IMR-90 (cell line): ENCODE measurements around the gene SIK1. TPM values are rescaled to one million over a fixed set of nuclear protein-coding genes. Genes with fewer than 3 reads are reported as not detected.

Experiments
- ATAC-seq: fragments of 200-7000 bp; cut with Tn5 transposase; 2 replicates; pipeline ENCODE4 v1.9.1; 2020; ENCODE audit warnings: low read depth, mild to moderate bottlenecking, moderate library complexity
- BruUV-seq: library from RNA; stranded (reverse); fragments of 400-500 nt; replicated peaks from 2 replicates; lab custom pipeline; 2021; lab: Mats Ljungman, UMichigan
- CTCF ChIA-PET: fragments of 300-600 bp; formaldehyde crosslinking; extraction: SDS; loops from one replicate; lab custom pipeline; 2021; ENCODE audit warnings: antibody characterized with exemption; lab: Yijun Ruan, JAX
- POLR2A ChIA-PET: fragments of 300-600 bp; sonication (Branson Sonifier 250); formaldehyde crosslinking; loops from one replicate; lab custom pipeline; 2022; ENCODE audit warnings: antibody characterized with exemption; ENCODE audit not compliant: unreplicated experiment; lab: Charles Lee
- DNase-seq: peaks from one replicate; pipeline ENCODE4 v3.0.0; 2013
- H2AFZ ChIP-seq: replicated peaks from 2 replicates; pipeline ENCODE3; 2013; ENCODE audit warnings: low read length, mild to moderate bottlenecking; ENCODE audit not compliant: poor library complexity
- H2AK5ac ChIP-seq: 2 replicates; pipeline ENCODE4 v1.6.1; 2013; ENCODE audit warnings: low read depth, low read length, inconsistent platforms
- H2AK9ac ChIP-seq: replicated peaks from 2 replicates; pipeline ENCODE3; 2013; ENCODE audit warnings: mild to moderate bottlenecking, low read depth, low read length, moderate library complexity; ENCODE audit not compliant: poor library complexity
- H2BK120ac ChIP-seq: 2 replicates; pipeline ENCODE4 v1.6.1; 2013; ENCODE audit warnings: low read depth, low read length, inconsistent platforms
- H2BK15ac ChIP-seq: 3 replicates; pipeline ENCODE4 v1.6.1; 2013; ENCODE audit warnings: low read depth, low read length, inconsistent platforms
- H2BK20ac ChIP-seq: 2 replicates; pipeline ENCODE4 v1.6.1; 2013; ENCODE audit warnings: low read depth, mild to moderate bottlenecking, inconsistent platforms, low read length, moderate library complexity
- H2BK5ac ChIP-seq: 2 replicates; pipeline ENCODE4 v1.6.1; 2013; ENCODE audit warnings: mild to moderate bottlenecking, low read depth, low read length, inconsistent platforms; ENCODE audit not compliant: poor library complexity, severe bottlenecking
- H3K14ac ChIP-seq: replicated peaks from 2 replicates; pipeline ENCODE4 v1.6.1; 2013; ENCODE audit warnings: low read depth, low read length, inconsistent platforms
- H3K18ac ChIP-seq: 2 replicates; pipeline ENCODE4 v1.6.1; 2013; ENCODE audit warnings: low read depth, low read length, control low read depth
- H3K23ac ChIP-seq: 2 replicates; pipeline ENCODE4 v1.6.1; 2013; ENCODE audit warnings: low read depth, low read length, inconsistent platforms
- H3K27ac ChIP-seq: 2 replicates; pipeline ENCODE4 v1.5.1; 2013; ENCODE audit warnings: mild to moderate bottlenecking, control low read depth, low read length; ENCODE audit not compliant: insufficient read depth
- H3K27me3 ChIP-seq: 2 replicates; pipeline ENCODE4 v1.6.1; 2013; ENCODE audit warnings: low read length; ENCODE audit not compliant: control insufficient read depth, insufficient read depth
- H3K36me3 ChIP-seq: 2 replicates; pipeline ENCODE4 v1.6.1; 2013; ENCODE audit warnings: low read length, mixed read lengths; ENCODE audit not compliant: control insufficient read depth, insufficient read depth
- H3K4ac ChIP-seq: 2 replicates; pipeline ENCODE4 v1.6.1; 2013; ENCODE audit warnings: low read depth, low read length, inconsistent platforms
- H3K4me1 ChIP-seq: 2 replicates; pipeline ENCODE4 v1.6.1; 2013; ENCODE audit warnings: low read length, mixed read lengths; ENCODE audit not compliant: control insufficient read depth, insufficient read depth
- H3K4me2 ChIP-seq: 2 replicates; pipeline ENCODE4 v1.6.1; 2013; ENCODE audit warnings: low read depth, mild to moderate bottlenecking, control low read depth, low read length, moderate library complexity
- H3K4me3 ChIP-seq: 2 replicates; pipeline ENCODE4 v1.5.1; 2013; ENCODE audit warnings: low read depth, mild to moderate bottlenecking, control low read depth, low read length, moderate library complexity; ENCODE audit not compliant: insufficient read depth
- H3K56ac ChIP-seq: 2 replicates; pipeline ENCODE4 v1.6.1; 2013; ENCODE audit warnings: low read length, inconsistent platforms; ENCODE audit not compliant: insufficient read depth; ENCODE audit errors: extremely low read depth
- H3K79me1 ChIP-seq, 2 experiments: 2 replicates each; pipeline ENCODE4 v1.6.1; 2013; ENCODE audit warnings: low read length in 2 of 2, inconsistent platforms in 1 of 2, low read depth in 1 of 2
- H3K9ac ChIP-seq: 2 replicates; pipeline ENCODE4 v1.6.1; 2013; ENCODE audit warnings: low read depth, low read length, control low read depth
- H3K9me1 ChIP-seq: 2 replicates; pipeline ENCODE4 v1.6.1; 2013; ENCODE audit warnings: low read length, inconsistent platforms; ENCODE audit not compliant: insufficient read depth
- H3K9me3 ChIP-seq: 2 replicates; pipeline ENCODE4 v1.6.1; 2013; ENCODE audit warnings: low read length; ENCODE audit not compliant: control insufficient read depth, insufficient read depth
- H4K20me1 ChIP-seq: 2 replicates; pipeline ENCODE4 v1.6.1; 2013; ENCODE audit warnings: low read length, inconsistent platforms; ENCODE audit not compliant: insufficient read depth
- H4K5ac ChIP-seq: 2 replicates; pipeline ENCODE4 v1.6.1; 2013; ENCODE audit warnings: mild to moderate bottlenecking, low read depth, low read length, control low read depth
- H4K8ac ChIP-seq, 2 experiments: 2 replicates each; pipeline ENCODE4 v1.6.1; 2013; ENCODE audit warnings: low read depth in 2 of 2, low read length in 2 of 2, control low read depth in 1 of 2, inconsistent platforms in 1 of 2
- H4K91ac ChIP-seq: 2 replicates; pipeline ENCODE4 v1.6.1; 2013; ENCODE audit warnings: low read depth, low read length, inconsistent platforms; ENCODE audit not compliant: insufficient read depth
- CEBPB ChIP-seq: IDR thresholded peaks from 2 replicates; pipeline ENCODE4 v1.6.1; 2012; ENCODE audit warnings: low read depth, low read length, improper control_type of control experiment
- SMC3 ChIP-seq: fragments of 150-350 bp; IDR thresholded peaks from 2 replicates; pipeline ENCODE4 v1.6.1; 2016; ENCODE audit warnings: low read depth, mild to moderate bottlenecking, antibody characterized with exemption, low read length, moderate library complexity
- WGBS, 2 experiments: methylation state at CpG; one replicate each; pipeline versions ENCODE4 v1.1.5 to v1.1.7; 2013; ENCODE audit warnings: missing lambda C conversion rate in 2 of 2; ENCODE audit not compliant: insufficient read length in 1 of 2; ENCODE audit errors: extremely low coverage in 2 of 2; 5-methylcytosine and 5-hydroxymethylcytosine counted together
- dilution Hi-C: fragments of 300-500 bp; cut with HindIII; formaldehyde crosslinking; loops from one replicate; pipeline ENCODE4 v1.14.3; 2018; ENCODE audit warnings: low sequenced_read_pairs; ENCODE audit not compliant: unreplicated experiment
- in situ Hi-C: fragments of 300-500 bp; cut with MboI; formaldehyde crosslinking; loops from 3 replicates; pipeline ENCODE4 v1.14.3; 2019; ENCODE audit warnings: low sequenced_read_pairs, inconsistent platforms, mixed read lengths
- intact Hi-C: fragments of 100-400 bp; cut with micrococcal nuclease; formaldehyde crosslinking; loops from 2 replicates; pipeline ENCODE4 v1.10.0; 2022
- polyA plus RNA-seq, 3 experiments: library from polyadenylated mRNA; depleted of rRNA; stranded (reverse); fragments of >200 nt; gene quantifications; 2 replicates each; pipeline ENCODE4 v1.2.3, GENCODE V29; 2012; ENCODE audit warnings: low replicate concordance in 1 of 3
- total RNA-seq: library from RNA; depleted of rRNA; stranded (reverse); fragments of >200 nt; gene quantifications from 2 replicates; pipeline ENCODE4 v1.2.3, GENCODE V29; 2012
- TF ChIP-seq, protein P1 (sequence below): conservative IDR thresholded peaks from 2 replicates; pipeline ENCODE4 v1.5.1; 2012; ENCODE audit warnings: mild to moderate bottlenecking, low read depth, low read length, improper control_type of control experiment
- TF ChIP-seq, protein P2 (sequence below): fragments of 150-350 bp; IDR thresholded peaks from 2 replicates; pipeline ENCODE4 v1.6.1; 2016; ENCODE audit warnings: low read depth, mild to moderate bottlenecking, low read length, moderate library complexity, borderline replicate concordance

SIK1 gene
- total and polyA plus RNA-seq, 2 of the 4 experiments (the other 2 are of a cell fraction), result 0.54 to 1.9 TPM

DNA sequence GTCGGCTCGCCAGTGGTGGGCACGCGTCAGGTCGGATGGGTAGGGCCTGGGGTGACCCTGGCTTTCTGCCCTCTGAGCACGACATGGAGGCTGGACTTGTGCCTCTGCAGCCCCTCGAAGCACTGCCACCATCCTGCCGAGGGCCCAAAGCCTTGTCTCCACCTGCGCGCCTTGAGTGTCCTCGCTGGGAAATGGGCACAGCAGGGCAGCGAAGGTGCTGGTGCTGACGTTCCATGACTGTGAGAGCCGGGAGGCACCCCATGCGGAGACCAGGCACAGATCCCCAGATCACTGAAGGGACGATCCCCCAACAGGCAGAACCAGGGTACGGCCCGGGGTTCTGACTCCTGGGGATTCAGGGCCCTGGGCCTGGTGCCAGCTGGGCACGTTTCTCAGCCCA is 60.3 kb downstream of the SIK1 start:
- Histone ChIP-seq H3K36me3 (no peaks in the 10 kb centered on the region), H2BK120ac (no peak overlapping the region), H3K9ac (no peak overlapping the region), H3K4me1 (peaks cover 5% of the 10 kb centered on the region; the same call in 1 of the 2 replicates), H2BK20ac (no peak overlapping the region), H3K14ac (no peak overlapping the region), H3K4ac (no peak overlapping the region), H3K27me3 (no peaks in the 10 kb centered on the region; the same call in 1 of the 2 replicates), H4K91ac (no peak overlapping the region), H2AK5ac (no peak overlapping the region; the same call in 1 of the 2 replicates), H2AK9ac (no peak overlapping the region), H3K18ac (no peak overlapping the region), H3K56ac (no peak overlapping the region), H2BK15ac (no peak overlapping the region), H4K8ac (no peak overlapping the region), H3K27ac (no peak overlapping the region), H3K4me3 (no peak overlapping the region), H2BK5ac (no peak overlapping the region), H4K5ac (no peak overlapping the region), H3K4me2 (no peak overlapping the region), H4K20me1 (no peaks in the 10 kb centered on the region), H2AFZ (no peak overlapping the region), H3K79me1 (no peaks in the 10 kb centered on the region), H3K9me3 (no peaks in the 10 kb centered on the region), H3K23ac (no peak overlapping the region), H3K9me1 (peaks cover 3% of the 10 kb centered on the region; the same call in 1 of the 2 replicates)
- ATAC-seq, result no peak
- POLR2A ChIA-PET, result no interaction called here
- in situ Hi-C loops (no loop called here), intact Hi-C loops (no loop called here), dilution Hi-C loops (no loop called here)
- DNase-seq, result no peak
- WGBS, 2 experiments, result 94% methylated on average over 12 of the region's 19 CpGs; no CpG with 5 or more reads in 1 of the 2 experiments
- TF ChIP-seq, protein P1, sequence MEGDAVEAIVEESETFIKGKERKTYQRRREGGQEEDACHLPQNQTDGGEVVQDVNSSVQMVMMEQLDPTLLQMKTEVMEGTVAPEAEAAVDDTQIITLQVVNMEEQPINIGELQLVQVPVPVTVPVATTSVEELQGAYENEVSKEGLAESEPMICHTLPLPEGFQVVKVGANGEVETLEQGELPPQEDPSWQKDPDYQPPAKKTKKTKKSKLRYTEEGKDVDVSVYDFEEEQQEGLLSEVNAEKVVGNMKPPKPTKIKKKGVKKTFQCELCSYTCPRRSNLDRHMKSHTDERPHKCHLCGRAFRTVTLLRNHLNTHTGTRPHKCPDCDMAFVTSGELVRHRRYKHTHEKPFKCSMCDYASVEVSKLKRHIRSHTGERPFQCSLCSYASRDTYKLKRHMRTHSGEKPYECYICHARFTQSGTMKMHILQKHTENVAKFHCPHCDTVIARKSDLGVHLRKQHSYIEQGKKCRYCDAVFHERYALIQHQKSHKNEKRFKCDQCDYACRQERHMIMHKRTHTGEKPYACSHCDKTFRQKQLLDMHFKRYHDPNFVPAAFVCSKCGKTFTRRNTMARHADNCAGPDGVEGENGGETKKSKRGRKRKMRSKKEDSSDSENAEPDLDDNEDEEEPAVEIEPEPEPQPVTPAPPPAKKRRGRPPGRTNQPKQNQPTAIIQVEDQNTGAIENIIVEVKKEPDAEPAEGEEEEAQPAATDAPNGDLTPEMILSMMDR, result no peak
- TF ChIP-seq, protein P2, sequence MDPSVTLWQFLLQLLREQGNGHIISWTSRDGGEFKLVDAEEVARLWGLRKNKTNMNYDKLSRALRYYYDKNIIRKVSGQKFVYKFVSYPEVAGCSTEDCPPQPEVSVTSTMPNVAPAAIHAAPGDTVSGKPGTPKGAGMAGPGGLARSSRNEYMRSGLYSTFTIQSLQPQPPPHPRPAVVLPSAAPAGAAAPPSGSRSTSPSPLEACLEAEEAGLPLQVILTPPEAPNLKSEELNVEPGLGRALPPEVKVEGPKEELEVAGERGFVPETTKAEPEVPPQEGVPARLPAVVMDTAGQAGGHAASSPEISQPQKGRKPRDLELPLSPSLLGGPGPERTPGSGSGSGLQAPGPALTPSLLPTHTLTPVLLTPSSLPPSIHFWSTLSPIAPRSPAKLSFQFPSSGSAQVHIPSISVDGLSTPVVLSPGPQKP, result no peak
- TF ChIP-seq SMC3, result no peak
- no peak for TF ChIP-seq CEBPB
- no TSS peak for BruUV-seq
- CTCF ChIA-PET, result no interaction called here
